PC-3 (cell line): ENCODE results near the gene SLC26A11. TPM values are rescaled to one million over a fixed set of nuclear protein-coding genes. Genes with fewer than 3 reads are reported as not detected.

ENCODE experiments used
- total RNA-seq: library from RNA; depleted of rRNA; stranded (reverse); fragments of >200 nt; gene quantifications from 2 replicates; pipeline ENCODE4 v1.2.3, GENCODE V29; 2014; rRNA removed

The SLC26A11 gene
- total RNA-seq, 1 experiment from 2014 or later, result 18.4 TPM

Other genes with a start within 250 kb of the SLC26A11 start
- 23.7 and 24.6 TPM in 2 replicates for gene TBC1D16, start 184.6 kb upstream of the SLC26A11 start, total RNA-seq
- 5.3 and 7.5 TPM in 2 replicates for gene CCDC40, start 183.8 kb upstream of the SLC26A11 start, total RNA-seq
- gene GAA, start 118.8 kb upstream of the SLC26A11 start, total RNA-seq, result 76.2 and 126 TPM in 2 replicates
- 167 and 185 TPM in 2 replicates for gene EIF4A3, start 73.3 kb upstream of the SLC26A11 start, total RNA-seq
- 2.3 and 4.4 TPM in 2 replicates for gene CARD14, start 50.4 kb upstream of the SLC26A11 start, total RNA-seq
- gene SGSH, start 94 bp upstream of the SLC26A11 start, total RNA-seq, result 15.3 and 16.6 TPM in 2 replicates
- 71.4 and 84.1 TPM in 2 replicates for gene RNF213, start 40.4 kb downstream of the SLC26A11 start, total RNA-seq
- gene ENDOV, start 194.7 kb downstream of the SLC26A11 start, total RNA-seq, result 57.9 and 59.3 TPM in 2 replicates